GM23338 (cell line): ENCODE data around the gene JOSD1. TPM values are rescaled to one million over a fixed set of nuclear protein-coding genes. Genes with fewer than 3 reads are reported as not detected.

Source experiments
- ATAC-seq: fragments of 200-7000 bp; cut with Tn5 transposase; 3 replicates; pipeline ENCODE4 v1.9.1; 2020
- DNase-seq: peaks from one replicate; pipeline ENCODE4 v3.0.0-alpha.2; 2015; ENCODE audit warnings: low spot score
- H2AFZ ChIP-seq: fragments of 200-600 bp; sonication (generic); 2 replicates; pipeline ENCODE4 v1.8.0; 2016; ENCODE audit warnings: antibody characterized with exemption, mild to moderate bottlenecking, moderate library complexity
- H3F3A ChIP-seq: fragments of 200-600 bp; sonication (generic); replicated peaks from 2 replicates; pipeline ENCODE4 v1.8.0; 2017; ENCODE audit warnings: antibody characterized with exemption, mixed run types, low read depth
- H3K27ac ChIP-seq: fragments of 200-600 bp; sonication (generic); 2 replicates; pipeline ENCODE4 v1.6.1; 2016; ENCODE audit warnings: low read depth
- H3K27me3 ChIP-seq: fragments of 200-600 bp; sonication (generic); 2 replicates; pipeline ENCODE4 v1.8.0; 2016; ENCODE audit warnings: mild to moderate bottlenecking, mixed run types, moderate library complexity; ENCODE audit not compliant: insufficient read depth
- H3K36me3 ChIP-seq: fragments of 200-600 bp; sonication (generic); 2 replicates; pipeline ENCODE4 v1.8.0; 2016; ENCODE audit warnings: mild to moderate bottlenecking; ENCODE audit not compliant: insufficient read depth
- H3K4me1 ChIP-seq: fragments of 200-600 bp; sonication (generic); 2 replicates; pipeline ENCODE4 v1.8.0; 2016; ENCODE audit warnings: mild to moderate bottlenecking, moderate library complexity; ENCODE audit not compliant: insufficient read depth
- H3K4me2 ChIP-seq: fragments of 200-600 bp; sonication (generic); 2 replicates; pipeline ENCODE4 v1.7.1; 2017; ENCODE audit warnings: mixed run types
- H3K4me3 ChIP-seq: fragments of 200-600 bp; sonication (generic); 2 replicates; pipeline ENCODE4 v1.6.1; 2016; ENCODE audit warnings: mixed run types
- H3K79me2 ChIP-seq: fragments of 200-600 bp; sonication (generic); replicated peaks from 2 replicates; pipeline ENCODE4 v1.8.0; 2017; ENCODE audit warnings: mild to moderate bottlenecking; ENCODE audit not compliant: insufficient read depth
- H3K9me2 ChIP-seq: fragments of 200-600 bp; sonication (generic); 2 replicates; pipeline ENCODE4 v1.8.0; 2017; ENCODE audit not compliant: insufficient read depth
- H4K20me1 ChIP-seq: fragments of 200-600 bp; sonication (generic); replicated peaks from 2 replicates; pipeline ENCODE4 v1.8.0; 2017; ENCODE audit warnings: mild to moderate bottlenecking; ENCODE audit not compliant: insufficient read depth
- H3K27ac Mint-ChIP-seq: 2 replicates; pipeline ENCODE4 v1.8.0; 2020; ENCODE audit warnings: inconsistent platforms, mild to moderate bottlenecking, moderate library complexity, mixed read lengths
- H3K27me3 Mint-ChIP-seq: 3 replicates; pipeline ENCODE4 v1.8.0; 2022; ENCODE audit warnings: low read depth, mild to moderate bottlenecking, moderate library complexity, mixed read lengths, inconsistent platforms; ENCODE audit not compliant: insufficient read depth, poor library complexity
- H3K36me3 Mint-ChIP-seq: 3 replicates; pipeline ENCODE4 v1.8.0; 2021; ENCODE audit warnings: low read depth, mild to moderate bottlenecking, inconsistent platforms, moderate library complexity, mixed read lengths
- H3K4me1 Mint-ChIP-seq: 3 replicates; pipeline ENCODE4 v1.8.0; 2020; ENCODE audit warnings: mild to moderate bottlenecking, inconsistent platforms, mixed read lengths
- H3K4me3 Mint-ChIP-seq: 3 replicates; pipeline ENCODE4 v1.8.0; 2021; ENCODE audit warnings: moderate library complexity, mild to moderate bottlenecking, inconsistent platforms, mixed read lengths
- H3K9me3 Mint-ChIP-seq: 3 replicates; pipeline ENCODE4 v1.8.0; 2020; ENCODE audit warnings: moderate library complexity, mild to moderate bottlenecking, inconsistent platforms, mixed read lengths
- CREB1 ChIP-seq: fragments of 250-450 bp; sonication (Bioruptor Pico); IDR thresholded peaks from 2 replicates; pipeline ENCODE4 v1.5.0; 2020; ENCODE audit warnings: low read depth, mild to moderate bottlenecking, moderate library complexity
- ETS1 ChIP-seq: IDR thresholded peaks from 2 replicates; pipeline ENCODE4 v1.6.1; 2016; ENCODE audit warnings: antibody characterized with exemption
- EZH2 ChIP-seq: fragments of 200-600 bp; sonication (generic); IDR thresholded peaks from one replicate; pipeline ENCODE4 v1.8.0; 2017; ENCODE audit warnings: antibody characterized with exemption, mild to moderate bottlenecking, low read depth; ENCODE audit not compliant: unreplicated experiment
- EZH2phosphoT487 ChIP-seq: fragments of 200-600 bp; sonication (generic); IDR thresholded peaks from one replicate; pipeline ENCODE4 v1.8.1; 2018; ENCODE audit warnings: antibody characterized with exemption; ENCODE audit not compliant: unreplicated experiment
- JUNB ChIP-seq: IDR thresholded peaks from one replicate; pipeline ENCODE4 v1.6.1; 2016; ENCODE audit warnings: antibody characterized with exemption; ENCODE audit not compliant: unreplicated experiment
- NANOG ChIP-seq: IDR thresholded peaks from 2 replicates; pipeline ENCODE4 v1.6.1; 2016; ENCODE audit warnings: antibody characterized with exemption, borderline replicate concordance
- POLR2AphosphoS5 ChIP-seq: IDR thresholded peaks from 2 replicates; pipeline ENCODE4 v1.6.1; 2016; ENCODE audit warnings: antibody characterized with exemption, low read depth
- STAT1 ChIP-seq: IDR thresholded peaks from one replicate; pipeline ENCODE4 v1.6.1; 2016; ENCODE audit warnings: antibody characterized with exemption; ENCODE audit not compliant: unreplicated experiment
- ZNF114 ChIP-seq: fragments of 250-450 bp; sonication (Bioruptor Pico); IDR thresholded peaks from 2 replicates; pipeline ENCODE4 v1.5.0; 2020; ENCODE audit warnings: mild to moderate bottlenecking, moderate library complexity
- ZNF331 ChIP-seq: fragments of 250-450 bp; sonication (Bioruptor Pico); IDR thresholded peaks from 2 replicates; pipeline ENCODE4 v1.5.0; 2020; ENCODE audit warnings: low read depth, mild to moderate bottlenecking, moderate library complexity
- ZNF462 ChIP-seq: fragments of 250-450 bp; sonication (Bioruptor Pico); IDR thresholded peaks from 2 replicates; pipeline ENCODE4 v1.5.0; 2020; ENCODE audit warnings: mild to moderate bottlenecking, moderate library complexity
- polyA plus RNA-seq: library from polyadenylated mRNA; unstranded; fragments of >200 nt; fragmentation: Nextera tagmentation; extraction: Ambion mirVana; gene quantifications from 2 replicates; pipeline ENCODE4 v1.2.1, GENCODE V29; 2016
- total RNA-seq: library from RNA; depleted of rRNA; stranded (reverse); fragments of >200 nt; shearing (Covaris generic); gene quantifications from 2 replicates; pipeline ENCODE4 v1.2.3, GENCODE V29; 2014
- TF ChIP-seq, protein P1 (sequence below): IDR thresholded peaks from one replicate; pipeline ENCODE4 v1.6.1; 2018; ENCODE audit warnings: antibody characterized with exemption; ENCODE audit not compliant: unreplicated experiment
- TF ChIP-seq, protein P2 (sequence below), 2 experiments: fragments of 200-600 bp in 1 of 2; sonication (generic) in 1 of 2; conservative IDR thresholded peaks; 2 replicates each; pipeline versions ENCODE4 v1.5.1 to v1.6.1; 2016 to 2017; ENCODE audit warnings: antibody characterized with exemption in 2 of 2, low read depth in 2 of 2, mild to moderate bottlenecking in 2 of 2, moderate library complexity in 1 of 2

JOSD1 gene
- total and polyA plus RNA-seq, 2 experiments from 2014 or later, result 4.6 to 19.7 TPM

GRCh38 chr22:38645430-38645829 is 55.3 kb downstream of the JOSD1 start:
- ATAC-seq, result no peak
- H3F3A ChIP-seq, result no peaks in the 10 kb centered on the region

More at GRCh38 chr22:38645430-38645829, 55.3 kb downstream of the JOSD1 start:
- H3K4me3 Mint-ChIP-seq, result no peak overlapping the region
- peaks cover 41% of the 10 kb centered on the region for H3K36me3 Mint-ChIP-seq
- H2AFZ ChIP-seq, result no peak overlapping the region
- H3K27me3 ChIP-seq, result no peaks in the 10 kb centered on the region
- H3K4me3 ChIP-seq, result no peak overlapping the region
- no peak for DNase-seq
- no peaks in the 10 kb centered on the region for H3K79me2 ChIP-seq
- TF ChIP-seq EZH2 (no peak), NANOG (no peak), JUNB (no peak), EZH2phosphoT487 (no peak), ZNF331 (CRISPR knock-in tag) (no peak), ZNF462 (no peak), POLR2AphosphoS5 (no peak), ETS1 (no peak), STAT1 (no peak), CREB1 (CRISPR knock-in tag) (no peak), ZNF114 (CRISPR knock-in tag) (no peak)
- TF ChIP-seq, protein P1, sequence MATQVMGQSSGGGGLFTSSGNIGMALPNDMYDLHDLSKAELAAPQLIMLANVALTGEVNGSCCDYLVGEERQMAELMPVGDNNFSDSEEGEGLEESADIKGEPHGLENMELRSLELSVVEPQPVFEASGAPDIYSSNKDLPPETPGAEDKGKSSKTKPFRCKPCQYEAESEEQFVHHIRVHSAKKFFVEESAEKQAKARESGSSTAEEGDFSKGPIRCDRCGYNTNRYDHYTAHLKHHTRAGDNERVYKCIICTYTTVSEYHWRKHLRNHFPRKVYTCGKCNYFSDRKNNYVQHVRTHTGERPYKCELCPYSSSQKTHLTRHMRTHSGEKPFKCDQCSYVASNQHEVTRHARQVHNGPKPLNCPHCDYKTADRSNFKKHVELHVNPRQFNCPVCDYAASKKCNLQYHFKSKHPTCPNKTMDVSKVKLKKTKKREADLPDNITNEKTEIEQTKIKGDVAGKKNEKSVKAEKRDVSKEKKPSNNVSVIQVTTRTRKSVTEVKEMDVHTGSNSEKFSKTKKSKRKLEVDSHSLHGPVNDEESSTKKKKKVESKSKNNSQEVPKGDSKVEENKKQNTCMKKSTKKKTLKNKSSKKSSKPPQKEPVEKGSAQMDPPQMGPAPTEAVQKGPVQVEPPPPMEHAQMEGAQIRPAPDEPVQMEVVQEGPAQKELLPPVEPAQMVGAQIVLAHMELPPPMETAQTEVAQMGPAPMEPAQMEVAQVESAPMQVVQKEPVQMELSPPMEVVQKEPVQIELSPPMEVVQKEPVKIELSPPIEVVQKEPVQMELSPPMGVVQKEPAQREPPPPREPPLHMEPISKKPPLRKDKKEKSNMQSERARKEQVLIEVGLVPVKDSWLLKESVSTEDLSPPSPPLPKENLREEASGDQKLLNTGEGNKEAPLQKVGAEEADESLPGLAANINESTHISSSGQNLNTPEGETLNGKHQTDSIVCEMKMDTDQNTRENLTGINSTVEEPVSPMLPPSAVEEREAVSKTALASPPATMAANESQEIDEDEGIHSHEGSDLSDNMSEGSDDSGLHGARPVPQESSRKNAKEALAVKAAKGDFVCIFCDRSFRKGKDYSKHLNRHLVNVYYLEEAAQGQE, result no peak
- TF ChIP-seq, protein P2, sequence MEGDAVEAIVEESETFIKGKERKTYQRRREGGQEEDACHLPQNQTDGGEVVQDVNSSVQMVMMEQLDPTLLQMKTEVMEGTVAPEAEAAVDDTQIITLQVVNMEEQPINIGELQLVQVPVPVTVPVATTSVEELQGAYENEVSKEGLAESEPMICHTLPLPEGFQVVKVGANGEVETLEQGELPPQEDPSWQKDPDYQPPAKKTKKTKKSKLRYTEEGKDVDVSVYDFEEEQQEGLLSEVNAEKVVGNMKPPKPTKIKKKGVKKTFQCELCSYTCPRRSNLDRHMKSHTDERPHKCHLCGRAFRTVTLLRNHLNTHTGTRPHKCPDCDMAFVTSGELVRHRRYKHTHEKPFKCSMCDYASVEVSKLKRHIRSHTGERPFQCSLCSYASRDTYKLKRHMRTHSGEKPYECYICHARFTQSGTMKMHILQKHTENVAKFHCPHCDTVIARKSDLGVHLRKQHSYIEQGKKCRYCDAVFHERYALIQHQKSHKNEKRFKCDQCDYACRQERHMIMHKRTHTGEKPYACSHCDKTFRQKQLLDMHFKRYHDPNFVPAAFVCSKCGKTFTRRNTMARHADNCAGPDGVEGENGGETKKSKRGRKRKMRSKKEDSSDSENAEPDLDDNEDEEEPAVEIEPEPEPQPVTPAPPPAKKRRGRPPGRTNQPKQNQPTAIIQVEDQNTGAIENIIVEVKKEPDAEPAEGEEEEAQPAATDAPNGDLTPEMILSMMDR (conservative IDR thresholded peaks at IDR 0.05; ENCODE audit: low read depth in 2 of 2), result no peak
- H3K9me3 Mint-ChIP-seq, result no peaks in the 10 kb centered on the region
- 0 out of 2 replicates have a peak, but pooled peaks cover 6% of the 10 kb centered on the region for H3K36me3 ChIP-seq
- no peak overlapping the region for H3K27ac ChIP-seq
- no peak overlapping the region for H3K4me2 ChIP-seq
- no peak overlapping the region for H3K27ac Mint-ChIP-seq
- H3K4me1 Mint-ChIP-seq, result no peaks in the 10 kb centered on the region
- H3K9me2 ChIP-seq, result no peaks in the 10 kb centered on the region
- no peaks in the 10 kb centered on the region for H3K4me1 ChIP-seq
- peaks cover 8% of the 10 kb centered on the region for H3K27me3 Mint-ChIP-seq
- no peaks in the 10 kb centered on the region; the same call in 1 of the 2 replicates for H4K20me1 ChIP-seq
